SK-N-SH (cell line): ENCODE measurements around the gene SMC1B. TPM values are rescaled to one million over a fixed set of nuclear protein-coding genes. Genes with fewer than 3 reads are reported as not detected.

Experiments used
- CTCF ChIA-PET: fragments of 300-600, 350-600 bp; formaldehyde crosslinking; extraction: SDS; loops from one replicate; lab custom pipeline; 2021; lab: Yijun Ruan, JAX
- POLR2A ChIA-PET: fragments of 350-600 bp; sonication (Branson Sonifier 250); formaldehyde crosslinking; extraction: SDS; loops from one replicate; lab custom pipeline; 2020; ENCODE audit warnings: antibody characterized with exemption, inconsistent platforms; lab: Yijun Ruan, JAX
- DNase-seq: peaks from one replicate; pipeline ENCODE4 v3.0.0; 2012
- H2AFZ ChIP-seq: fragments of 200-600 bp; sonication (generic); 2 replicates; pipeline ENCODE4 v1.8.1; 2016; ENCODE audit warnings: antibody characterized with exemption, mild to moderate bottlenecking, low read depth
- H3F3A ChIP-seq: fragments of 200-600 bp; sonication (generic); replicated peaks from 2 replicates; pipeline ENCODE3; 2016; ENCODE audit warnings: antibody characterized with exemption, mild to moderate bottlenecking; ENCODE audit not compliant: insufficient read depth
- H3K27ac ChIP-seq, 2 experiments: fragments of 200-500 bp in 1 of 2; fragments of 200-600 bp in 1 of 2; sonication (Bioruptor generic) in 1 of 2; sonication (generic), shearing (Covaris generic) in 1 of 2; 2 replicates each; pipeline versions ENCODE4 v1.5.1 to v1.6.1; 2014 to 2016; ENCODE audit warnings: low read depth in 2 of 2, inconsistent platforms in 1 of 2, low read length in 1 of 2, mild to moderate bottlenecking in 1 of 2, mixed read lengths in 1 of 2
- H3K27me3 ChIP-seq: fragments of 200-600 bp; sonication (generic), shearing (Covaris generic); 2 replicates; pipeline ENCODE4 v1.6.1; 2016; ENCODE audit warnings: mixed run types; ENCODE audit not compliant: insufficient read depth
- H3K36me3 ChIP-seq, 2 experiments: fragments of 200-500 bp in 1 of 2; fragments of 200-600 bp in 1 of 2; sonication (Bioruptor generic) in 1 of 2; sonication (generic) in 1 of 2; replicated peaks in 1 of 2; 2 replicates each; pipeline versions ENCODE3 to v1.5.1; 2014 to 2016; ENCODE audit warnings: low read length in 1 of 2, mild to moderate bottlenecking in 1 of 2; ENCODE audit not compliant: insufficient read depth in 2 of 2, control insufficient read depth in 1 of 2
- H3K4me1 ChIP-seq, 2 experiments: fragments of 200-500 bp in 1 of 2; fragments of 200-600 bp in 1 of 2; sonication (Bioruptor generic) in 1 of 2; sonication (generic), shearing (Covaris generic) in 1 of 2; 2 replicates each; pipeline versions ENCODE4 v1.5.1 to v1.6.1; 2014 to 2016; ENCODE audit warnings: low read depth in 1 of 2, low read length in 1 of 2, mixed run types in 1 of 2; ENCODE audit not compliant: insufficient read depth in 2 of 2, control insufficient read depth in 1 of 2
- H3K4me2 ChIP-seq: fragments of 200-600 bp; sonication (generic), shearing (Covaris generic); 2 replicates; pipeline ENCODE4 v1.6.1; 2017; ENCODE audit warnings: mixed run types
- H3K4me3 ChIP-seq, 2 experiments: fragments of 200-500 bp in 1 of 2; fragments of 200-600 bp in 1 of 2; sonication (Bioruptor generic) in 1 of 2; sonication (generic), shearing (Covaris generic) in 1 of 2; 2 replicates each; pipeline versions ENCODE4 v1.5.1 to v1.8.1; 2014 to 2016; ENCODE audit warnings: low read depth in 2 of 2, inconsistent platforms in 1 of 2, low read length in 1 of 2, mild to moderate bottlenecking in 1 of 2, mixed read lengths in 1 of 2, moderate library complexity in 1 of 2
- H3K79me2 ChIP-seq: fragments of 200-600 bp; sonication (generic); 2 replicates; pipeline ENCODE4 v1.8.1; 2017; ENCODE audit warnings: mild to moderate bottlenecking; ENCODE audit not compliant: insufficient read depth
- H3K9ac ChIP-seq: fragments of 200-600 bp; sonication (generic); 2 replicates; pipeline ENCODE4 v1.6.1; 2017; ENCODE audit warnings: mixed run types
- H3K9me2 ChIP-seq: fragments of 200-600 bp; sonication (generic); 2 replicates; pipeline ENCODE4 v1.6.1; 2017; ENCODE audit warnings: mixed run types
- H3K9me3 ChIP-seq: fragments of 200-600 bp; sonication (generic); 2 replicates; pipeline ENCODE4 v1.6.1; 2017; ENCODE audit warnings: mixed run types, mild to moderate bottlenecking, moderate library complexity
- H4K20me1 ChIP-seq: fragments of 200-600 bp; sonication (generic); 2 replicates; pipeline ENCODE4 v1.6.1; 2017; ENCODE audit warnings: mild to moderate bottlenecking, mixed run types; ENCODE audit not compliant: insufficient read depth
- CHD2 ChIP-seq: fragments of 150-350 bp; IDR thresholded peaks from 2 replicates; pipeline ENCODE4 v1.6.1; 2018; ENCODE audit warnings: low read length; ENCODE audit not compliant: partially characterized antibody
- FOXJ3 ChIP-seq: sonication (generic); formaldehyde crosslinking; IDR thresholded peaks from 2 replicates; pipeline ENCODE4 v1.5.1; 2020; ENCODE audit warnings: mild to moderate bottlenecking, missing genetic modification reagents
- GABPA ChIP-seq: IDR thresholded peaks from 2 replicates; pipeline ENCODE4 v1.4.0; 2012; ENCODE audit warnings: low read depth, mild to moderate bottlenecking
- GATA2 ChIP-seq: sonication (generic); formaldehyde crosslinking; IDR thresholded peaks from 2 replicates; pipeline ENCODE4 v1.5.0; 2020; ENCODE audit warnings: mild to moderate bottlenecking, missing genetic modification reagents
- JUND ChIP-seq: IDR thresholded peaks from 2 replicates; pipeline ENCODE4 v1.4.0; 2012
- NFIC ChIP-seq: IDR thresholded peaks from 2 replicates; pipeline ENCODE4 v1.4.0; 2012; ENCODE audit warnings: borderline replicate concordance
- NRF1 ChIP-seq: IDR thresholded peaks from 2 replicates; pipeline ENCODE4 v1.6.1; 2012; ENCODE audit warnings: low read depth, mild to moderate bottlenecking, low read length
- RFX5 ChIP-seq: IDR thresholded peaks from 2 replicates; pipeline ENCODE4 v1.6.1; 2012; ENCODE audit warnings: mild to moderate bottlenecking, improper control_type of control experiment, low read length
- RXRA ChIP-seq: IDR thresholded peaks from 2 replicates; pipeline ENCODE4 v1.4.0; 2012; ENCODE audit warnings: low read depth, mild to moderate bottlenecking, borderline replicate concordance
- SIN3A ChIP-seq: IDR thresholded peaks from 2 replicates; pipeline ENCODE4 v1.6.1; 2012; ENCODE audit warnings: low read depth, mild to moderate bottlenecking, low read length, moderate library complexity, borderline replicate concordance
- SMC3 ChIP-seq: IDR thresholded peaks from 2 replicates; pipeline ENCODE4 v1.6.1; 2012; ENCODE audit warnings: low read depth, low read length, improper control_type of control experiment
- TCF12 ChIP-seq: IDR thresholded peaks from 2 replicates; pipeline ENCODE4 v1.4.0; 2012
- USF2 ChIP-seq: fragments of 150-350 bp; IDR thresholded peaks from 2 replicates; pipeline ENCODE4 v1.6.1; 2017; ENCODE audit warnings: antibody characterized with exemption, low read length, low read depth, borderline replicate concordance
- YY1 ChIP-seq: IDR thresholded peaks from 2 replicates; pipeline ENCODE4 v1.4.0; 2012; ENCODE audit warnings: low read depth, mild to moderate bottlenecking
- WGBS: methylation state at CpG from one replicate; pipeline ENCODE4 v1.1.6; 2017; ENCODE audit warnings: low lambda C conversion rate; 5-methylcytosine and 5-hydroxymethylcytosine counted together
- polyA plus RNA-seq, 3 experiments: library from polyadenylated mRNA; depleted of rRNA; stranded (reverse); fragments of >200 nt; gene quantifications; 2 replicates each; pipeline ENCODE4 v1.2.3, GENCODE V29; 2012
- TF ChIP-seq, protein P1 (sequence below): fragments of 150-350 bp; IDR thresholded peaks from 2 replicates; pipeline ENCODE4 v1.6.1; 2016; ENCODE audit warnings: mild to moderate bottlenecking, low read depth, low read length
- TF ChIP-seq, protein P2 (sequence below): IDR thresholded peaks from 2 replicates; pipeline ENCODE4 v1.4.0; 2012; ENCODE audit warnings: low read depth, borderline replicate concordance

The SMC1B gene
- polyA plus RNA-seq, 1 of the 3 experiments (the other 2 are of a cell fraction), result not detected

GRCh38 chr22:45306139-45306538, 107.3 kb downstream of the SMC1B start:
- Histone ChIP-seq H4K20me1 (no peaks in the 10 kb centered on the region), H3K9me2 (no peaks in the 10 kb centered on the region), H3K79me2 (peaks cover 12% of the 10 kb centered on the region), H3K27me3 (no peaks in the 10 kb centered on the region), H3K27ac (no peak overlapping the region), H2AFZ (no peak overlapping the region), H3K4me2 (no peak overlapping the region), H3K4me1 (peaks cover 0 to 17% of the 10 kb centered on the region in 2 experiments; a peak in 1 of 4 replicates), H3K4me3 (no peak overlapping the region), H3K36me3 (no peaks in the 10 kb centered on the region), H3K9me3 (no peaks in the 10 kb centered on the region), H3K9ac (no peak overlapping the region), H3F3A (peaks cover 5% of the 10 kb centered on the region)
- TF ChIP-seq YY1, result no peak
- 98% methylated on average over 6 of the region's 9 CpGs for WGBS
- POLR2A ChIA-PET, result no interaction called here
- no peak for DNase-seq
- CTCF ChIA-PET, result interaction anchor here (0.9 to 1.6 kb wide), 2 partner anchors 54 to 247 kb away, joined by 3 read pairs; no protein-coding TSS in a partner anchor

GRCh38 chr22:45305456-45306075, 107.8 kb downstream of the SMC1B start:
- no peak for TF ChIP-seq GATA2
- TF ChIP-seq, protein P1, sequence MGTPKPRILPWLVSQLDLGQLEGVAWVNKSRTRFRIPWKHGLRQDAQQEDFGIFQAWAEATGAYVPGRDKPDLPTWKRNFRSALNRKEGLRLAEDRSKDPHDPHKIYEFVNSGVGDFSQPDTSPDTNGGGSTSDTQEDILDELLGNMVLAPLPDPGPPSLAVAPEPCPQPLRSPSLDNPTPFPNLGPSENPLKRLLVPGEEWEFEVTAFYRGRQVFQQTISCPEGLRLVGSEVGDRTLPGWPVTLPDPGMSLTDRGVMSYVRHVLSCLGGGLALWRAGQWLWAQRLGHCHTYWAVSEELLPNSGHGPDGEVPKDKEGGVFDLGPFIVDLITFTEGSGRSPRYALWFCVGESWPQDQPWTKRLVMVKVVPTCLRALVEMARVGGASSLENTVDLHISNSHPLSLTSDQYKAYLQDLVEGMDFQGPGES, result no peak

DNA sequence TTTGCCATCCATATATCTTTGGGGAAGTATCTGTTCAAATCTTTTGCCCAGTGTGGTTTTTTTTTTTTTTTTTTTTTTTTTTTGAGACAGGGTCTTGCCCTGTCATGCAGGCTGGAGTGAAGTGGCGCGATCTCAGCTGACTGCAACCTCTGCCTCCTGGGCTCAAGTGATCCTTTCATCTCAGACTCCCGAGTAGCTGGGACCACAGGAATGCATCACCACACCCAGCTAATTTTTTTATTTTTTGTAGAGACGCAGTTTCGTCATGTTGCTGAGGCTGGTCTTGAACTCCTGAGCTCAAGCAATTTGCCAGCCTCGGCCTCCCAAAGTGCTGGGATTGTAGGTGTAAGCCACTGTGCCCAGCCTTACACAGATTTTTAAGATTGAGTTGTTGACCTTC, 108.4 kb downstream of the SMC1B start:
- Histone ChIP-seq H3K27me3 (no peaks in the 10 kb centered on the region), H3K4me2 (no peak overlapping the region), H3K27ac (no peak overlapping the region), H3K9me2 (no peaks in the 10 kb centered on the region), H3K79me2 (peaks cover under 1% of the 10 kb centered on the region; the same call in 1 of the 2 replicates), H2AFZ (no peak overlapping the region), H3F3A (peaks cover 5% of the 10 kb centered on the region), H4K20me1 (no peaks in the 10 kb centered on the region), H3K9ac (no peak overlapping the region), H3K36me3 (no peaks in the 10 kb centered on the region), H3K4me1 (peaks cover 0 to 11% of the 10 kb centered on the region in 2 experiments; a peak in 1 of 4 replicates), H3K9me3 (no peaks in the 10 kb centered on the region), H3K4me3 (no peak overlapping the region)
- no peak for DNase-seq
- POLR2A ChIA-PET, result no interaction called here
- CTCF ChIA-PET, result interaction anchor here (1.6 kb wide), 1 partner anchor 52 kb away, joined by 3 read pairs; no protein-coding TSS in a partner anchor
- 83% methylated on average over 6 of the region's 6 CpGs for WGBS
- no peak for TF ChIP-seq GABPA
- no peak for TF ChIP-seq RFX5
- TF ChIP-seq SIN3A, result no peak
- TF ChIP-seq CHD2, result no peak
- no peak for TF ChIP-seq NFIC
- no peak for TF ChIP-seq JUND
- TF ChIP-seq NRF1, result no peak
- TF ChIP-seq YY1, result no peak
- TF ChIP-seq USF2, result no peak
- TF ChIP-seq, protein P2, sequence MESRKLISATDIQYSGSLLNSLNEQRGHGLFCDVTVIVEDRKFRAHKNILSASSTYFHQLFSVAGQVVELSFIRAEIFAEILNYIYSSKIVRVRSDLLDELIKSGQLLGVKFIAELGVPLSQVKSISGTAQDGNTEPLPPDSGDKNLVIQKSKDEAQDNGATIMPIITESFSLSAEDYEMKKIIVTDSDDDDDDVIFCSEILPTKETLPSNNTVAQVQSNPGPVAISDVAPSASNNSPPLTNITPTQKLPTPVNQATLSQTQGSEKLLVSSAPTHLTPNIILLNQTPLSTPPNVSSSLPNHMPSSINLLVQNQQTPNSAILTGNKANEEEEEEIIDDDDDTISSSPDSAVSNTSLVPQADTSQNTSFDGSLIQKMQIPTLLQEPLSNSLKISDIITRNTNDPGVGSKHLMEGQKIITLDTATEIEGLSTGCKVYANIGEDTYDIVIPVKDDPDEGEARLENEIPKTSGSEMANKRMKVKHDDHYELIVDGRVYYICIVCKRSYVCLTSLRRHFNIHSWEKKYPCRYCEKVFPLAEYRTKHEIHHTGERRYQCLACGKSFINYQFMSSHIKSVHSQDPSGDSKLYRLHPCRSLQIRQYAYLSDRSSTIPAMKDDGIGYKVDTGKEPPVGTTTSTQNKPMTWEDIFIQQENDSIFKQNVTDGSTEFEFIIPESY, result no peak
- TF ChIP-seq RXRA, result no peak
- no peak for TF ChIP-seq FOXJ3
- TF ChIP-seq, protein P1, result no peak
- no peak for TF ChIP-seq SMC3
- no peak for TF ChIP-seq TCF12

More at GRCh38 chr22:45305456-45306075, 107.8 kb downstream of the SMC1B start:
- CTCF ChIA-PET, result interaction anchor here (1.6 kb wide), 1 partner anchor 53 kb away, joined by 3 read pairs; no protein-coding TSS in a partner anchor
- no peak overlapping the region for H2AFZ ChIP-seq
- DNase-seq, result no peak
- H4K20me1 ChIP-seq, result no peaks in the 10 kb centered on the region
- H3K4me2 ChIP-seq, result no peak overlapping the region
- H3K4me1 ChIP-seq, result peaks cover 0 to 12% of the 10 kb centered on the region in 2 experiments; a peak in 1 of 4 replicates
- no peaks in the 10 kb centered on the region for H3K27me3 ChIP-seq
- peaks cover 6% of the 10 kb centered on the region for H3K79me2 ChIP-seq
- H3F3A ChIP-seq, result peaks cover 5% of the 10 kb centered on the region
- no peaks in the 10 kb centered on the region for H3K36me3 ChIP-seq
- WGBS, result 81% methylated on average over 6 of the region's 6 CpGs
- H3K9me2 ChIP-seq, result no peaks in the 10 kb centered on the region
- no peak overlapping the region for H3K4me3 ChIP-seq
- no peak overlapping the region for H3K9ac ChIP-seq
- POLR2A ChIA-PET, result no interaction called here
- no peak overlapping the region for H3K27ac ChIP-seq
- no peaks in the 10 kb centered on the region for H3K9me3 ChIP-seq
